Measurements from ENCODE around the gene OXGR1.

- TF ChIP-seq CTCF (IDR thresholded peaks at IDR 0.05) (peak; percentile 84), EZH2phosphoT487 (IDR thresholded peaks at IDR 0.05) (no peak)
These were observed 35.9 kb downstream of the OXGR1 start for GRCh38 chr13:96958286-96958891.
